HepG2 (cell line): ENCODE results near the gene HELZ. TPM values are rescaled to one million over a fixed set of nuclear protein-coding genes. Genes with fewer than 3 reads are reported as not detected.

ENCODE experiments used
- ATF6 ChIP-seq: sonication (generic); formaldehyde crosslinking; conservative IDR thresholded peaks from 2 replicates; pipeline ENCODE4 v1.4.0; 2020; ENCODE audit warnings: missing genetic modification reagents
- BCL3 ChIP-seq: sonication (generic); formaldehyde crosslinking; IDR thresholded peaks from 2 replicates; pipeline ENCODE4 v1.5.1; 2020; ENCODE audit warnings: mild to moderate bottlenecking, missing genetic modification reagents, moderate library complexity
- MAFG ChIP-seq: sonication (generic); formaldehyde crosslinking; IDR thresholded peaks from 2 replicates; pipeline ENCODE4 v1.5.1; 2020; ENCODE audit warnings: mild to moderate bottlenecking, missing genetic modification reagents
- SMARCE1 ChIP-seq: fragments of 450-650 bp; IDR thresholded peaks from 2 replicates; pipeline ENCODE4 v1.6.1; 2017; ENCODE audit warnings: borderline replicate concordance
- ZMAT3 ChIP-seq: sonication (generic); formaldehyde crosslinking; conservative IDR thresholded peaks from 2 replicates; pipeline ENCODE4 v1.7.0; 2021; ENCODE audit warnings: missing genetic modification reagents
- ZNF441 ChIP-seq: sonication (generic); formaldehyde crosslinking; IDR thresholded peaks from 2 replicates; pipeline ENCODE4 v1.7.0; 2021; ENCODE audit warnings: missing genetic modification reagents, borderline replicate concordance
- ZNF512 ChIP-seq: sonication (generic); formaldehyde crosslinking; IDR thresholded peaks from 2 replicates; pipeline ENCODE4 v1.4.0; 2020; ENCODE audit warnings: mild to moderate bottlenecking, missing genetic modification reagents
- ZNF614 ChIP-seq: IDR thresholded peaks from 2 replicates; pipeline ENCODE4 v1.6.1; 2018; ENCODE audit warnings: missing biosample characterization, missing genetic modification reagents, inconsistent platforms, borderline replicate concordance
- polyA plus RNA-seq, 8 experiments: library from polyadenylated mRNA; depleted of rRNA in 3 of 8; stranded (reverse) in 7 of 8; unstranded in 1 of 8; fragments of >200 nt; fragmentation: Illumina TruSeq in 4 of 8; extraction: Trizol in 4 of 8; gene quantifications; 2 replicates each; pipeline versions ENCODE4 v1.2.1 to v1.2.3, GENCODE V29; 2011 to 2016; ENCODE audit warnings: low read depth in 4 of 8, missing spikeins in 1 of 8, mixed read lengths in 1 of 8; ENCODE audit not compliant: insufficient read depth in 1 of 8
- total RNA-seq, 5 experiments: library from RNA; depleted of rRNA; stranded (reverse); fragments of >200 nt; fragmentation: Illumina TruSeq; extraction: Trizol; gene quantifications; 2 replicates each; pipeline ENCODE4 v1.2.3, GENCODE V29; 2016; ENCODE audit warnings: low read depth in 1 of 5

The HELZ gene
- total and polyA plus RNA-seq, 2 of the 13 experiments (the other 11 are each of a cell fraction or from before 2014, with no cell fraction given), result 35.3 to 52.4 TPM

- TF ChIP-seq ZNF614 (CRISPR knock-in tag) (no peak), SMARCE1 (no peak), ATF6 (CRISPR knock-in tag) (no peak), MAFG (no peak), ZNF441 (CRISPR knock-in tag) (no peak), ZNF512 (CRISPR knock-in tag) (no peak), BCL3 (CRISPR knock-in tag) (no peak), ZMAT3 (CRISPR knock-in tag) (no peak)
- TF ChIP-seq, all 625 proteins: peak for 10
These were observed 29.0 kb downstream of the HELZ start (continued) for GRCh38 chr17:67215991-67216421.
